GM21528 (cell line): ENCODE data around the gene MOV10L1.

Source experiments
- ATAC-seq: cut with Tn5 transposase; IDR thresholded peaks from one replicate; pipeline ENCODE4 v1.9.1; 2021; ENCODE audit warnings: mild to moderate bottlenecking, moderate library complexity; ENCODE audit not compliant: unreplicated experiment, low FRiP score

Gene MOV10L1

DNA sequence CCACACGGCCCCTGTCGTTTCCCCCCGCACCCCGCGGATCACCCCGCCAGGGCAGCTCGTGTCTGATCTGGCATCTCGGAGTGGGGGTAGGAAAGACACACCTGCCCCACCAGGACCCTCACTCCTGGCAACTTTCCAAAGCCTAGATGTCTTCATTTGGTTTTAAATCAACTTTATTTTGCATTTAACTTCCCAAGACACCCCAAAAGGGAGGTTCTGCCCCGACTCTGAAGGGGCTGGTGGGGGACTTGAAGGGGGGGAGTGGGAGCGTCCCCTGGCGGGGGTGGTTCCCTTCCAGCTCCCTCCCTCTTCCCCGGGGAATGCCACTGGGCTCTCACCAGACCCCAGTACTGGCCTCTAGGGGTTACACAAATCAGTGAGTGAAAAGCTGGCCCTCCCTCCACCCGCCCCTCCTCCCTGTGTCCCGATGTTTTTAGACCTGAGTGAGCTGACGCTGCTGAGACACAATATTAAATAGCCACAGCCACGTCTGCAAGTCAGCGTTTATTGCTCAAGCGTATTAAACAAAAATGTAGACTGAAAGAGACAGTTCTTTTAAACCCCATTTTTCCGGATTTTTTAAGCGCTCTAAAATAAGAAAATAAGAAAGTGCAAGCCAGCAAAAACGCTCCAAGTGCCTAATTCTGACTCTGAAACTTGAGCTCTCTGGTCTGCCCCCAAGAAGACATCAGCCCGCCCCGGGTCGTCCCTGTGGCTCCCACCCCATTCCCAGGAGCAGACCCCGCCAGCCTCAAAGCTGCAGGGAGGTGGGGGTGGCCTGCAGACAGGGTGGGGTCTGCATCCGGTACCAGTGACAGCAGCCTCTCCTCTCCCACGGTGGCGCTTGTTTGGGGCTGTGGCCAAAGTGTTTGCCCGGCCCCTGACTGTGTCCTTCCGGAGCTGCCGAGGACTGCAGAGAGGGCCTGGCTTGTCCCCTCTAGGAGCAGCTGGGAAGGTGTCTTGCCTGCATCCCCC, 30.6 kb upstream of the MOV10L1 start:
- ATAC-seq, result no peak

DNA sequence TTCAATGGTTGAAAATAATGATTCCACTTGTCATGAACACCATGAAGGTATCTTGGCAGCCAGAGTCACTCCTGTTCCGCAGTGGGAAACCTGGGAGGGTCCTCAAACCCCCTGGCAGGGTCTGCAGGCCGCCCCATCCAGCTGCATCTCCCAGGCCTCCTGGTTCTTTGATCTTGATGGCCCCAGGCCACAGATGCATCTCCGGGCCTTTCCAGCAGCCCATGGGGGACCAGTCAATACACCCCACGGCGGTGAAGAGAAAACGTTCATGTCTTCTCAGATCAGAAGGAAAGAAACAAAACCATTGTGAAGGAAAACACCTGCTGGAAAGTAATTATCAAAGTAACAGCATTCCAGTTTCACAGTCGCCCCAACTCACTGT, 29.9 kb upstream of the MOV10L1 start:
- no peak for ATAC-seq

GRCh38 chr22:50060441-50061140, 29.2 kb upstream of the MOV10L1 start:
- no peak for ATAC-seq

- ATAC-seq, result no peak
These were observed 28.5 kb upstream of the MOV10L1 start for GRCh38 chr22:50061141-50061823.

- no peak for ATAC-seq
These were observed 27.9 kb upstream of the MOV10L1 start for GRCh38 chr22:50061824-50062355.

DNA sequence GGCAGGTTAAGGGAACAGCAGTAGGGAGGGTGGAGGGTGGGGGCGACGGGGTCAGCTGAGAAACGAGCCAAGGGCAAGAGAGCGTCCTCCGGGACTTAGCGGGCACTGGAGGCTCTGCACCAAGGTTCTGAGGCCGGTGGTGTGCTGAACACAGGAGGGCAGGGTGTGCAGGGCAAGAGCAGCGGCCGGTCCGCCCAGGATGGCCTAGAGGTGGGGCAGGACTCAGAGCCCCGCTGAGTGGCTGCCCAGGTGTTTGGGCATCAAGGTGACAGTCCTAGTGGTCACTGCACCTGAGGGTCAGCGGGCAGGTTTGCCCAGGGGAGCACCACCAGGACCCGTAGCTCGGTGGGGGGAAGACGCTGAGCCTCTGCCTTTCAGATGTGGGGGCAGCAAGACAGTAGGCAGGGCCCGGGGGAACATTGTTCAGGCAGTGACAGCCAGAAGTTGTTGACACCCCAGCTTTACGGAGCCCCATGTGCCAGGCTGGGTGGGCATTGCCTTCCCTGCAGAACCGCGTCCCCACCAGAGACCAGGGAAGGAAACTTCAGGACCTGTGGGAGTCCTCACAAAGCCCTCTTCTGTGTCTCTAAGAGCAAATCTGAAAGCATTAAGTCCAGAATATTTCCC, 27.2 kb upstream of the MOV10L1 start:
- no peak for ATAC-seq

DNA sequence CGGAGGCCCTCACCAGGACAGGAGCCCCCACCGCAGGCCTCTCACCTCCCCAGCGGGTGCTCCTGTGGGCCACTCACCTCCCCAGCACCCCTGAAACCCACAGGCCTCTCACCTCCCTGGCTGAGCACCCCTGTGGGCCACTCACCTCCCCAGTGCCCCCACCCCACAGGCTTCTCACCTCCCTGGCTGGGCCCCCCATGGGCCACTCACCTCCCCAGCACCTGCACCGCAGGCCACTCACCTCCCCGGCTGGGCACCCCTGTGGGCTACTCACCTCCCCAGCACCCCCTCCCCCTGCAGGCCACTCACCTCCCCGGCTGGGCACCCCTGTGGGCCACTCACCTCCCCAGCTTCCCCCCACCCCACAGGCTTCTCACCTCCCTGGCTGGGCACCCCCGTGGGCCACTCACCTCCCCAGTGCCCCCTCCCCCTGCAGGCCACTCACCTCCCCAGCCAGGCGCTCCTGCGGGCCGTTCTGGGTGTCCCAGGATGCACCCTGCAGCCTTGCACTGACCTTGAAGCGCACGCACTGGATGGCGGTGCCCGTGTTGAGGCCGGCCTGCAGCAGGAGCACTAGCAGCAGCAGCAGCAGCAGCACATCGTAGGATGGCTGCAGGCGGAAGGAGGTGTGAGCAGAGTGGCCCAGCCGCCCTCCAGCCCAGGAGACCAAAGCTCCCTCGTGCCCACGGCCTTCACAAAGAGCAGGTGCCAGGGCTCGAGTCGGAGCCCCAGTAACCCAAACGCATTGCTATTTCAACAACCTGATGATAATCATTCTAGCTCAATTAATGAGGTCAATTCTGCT, 26.0 kb upstream of the MOV10L1 start:
- ATAC-seq, result no peak

GRCh38 chr22:50064453-50064852, 25.4 kb upstream of the MOV10L1 start:
- ATAC-seq, result no peak

DNA sequence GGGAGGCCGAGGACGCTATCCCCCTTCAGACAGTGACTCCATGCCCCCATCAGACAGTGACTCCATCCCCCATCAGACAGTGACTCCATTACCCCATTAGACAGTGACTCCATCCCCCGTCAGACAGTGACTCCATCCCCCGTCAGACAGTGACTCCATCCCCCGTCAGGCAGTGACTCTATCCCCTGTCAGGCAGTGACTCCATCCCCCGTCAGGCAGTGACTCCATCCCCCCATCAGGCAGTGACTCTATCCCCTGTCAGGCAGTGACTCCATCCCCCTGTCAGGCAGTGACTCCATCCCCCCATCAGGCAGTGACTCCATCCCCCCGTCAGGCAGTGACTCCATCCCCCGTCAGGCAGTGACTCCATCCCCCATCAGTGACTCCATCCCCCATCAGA, 22.6 kb upstream of the MOV10L1 start:
- no peak for ATAC-seq

DNA sequence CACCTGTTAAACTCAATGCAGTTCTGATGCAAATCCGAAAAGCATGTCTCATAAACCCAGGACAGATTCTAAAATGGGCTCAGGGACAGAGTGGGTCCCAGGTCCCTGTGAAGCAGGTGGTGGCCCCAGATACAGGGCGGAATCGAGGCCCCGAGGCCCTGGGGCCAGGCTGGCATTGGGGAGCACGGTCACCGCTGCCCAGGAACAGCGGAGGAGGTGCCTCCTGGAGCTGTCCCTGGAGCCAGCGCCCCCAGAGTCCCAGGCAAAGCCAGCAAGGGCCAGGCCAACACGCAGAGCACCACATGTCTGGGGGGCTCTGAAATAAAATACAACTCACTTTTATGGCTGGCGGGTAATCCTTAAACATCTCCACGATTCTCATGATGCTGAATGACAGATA, 21.7 kb upstream of the MOV10L1 start:
- no peak for ATAC-seq

DNA sequence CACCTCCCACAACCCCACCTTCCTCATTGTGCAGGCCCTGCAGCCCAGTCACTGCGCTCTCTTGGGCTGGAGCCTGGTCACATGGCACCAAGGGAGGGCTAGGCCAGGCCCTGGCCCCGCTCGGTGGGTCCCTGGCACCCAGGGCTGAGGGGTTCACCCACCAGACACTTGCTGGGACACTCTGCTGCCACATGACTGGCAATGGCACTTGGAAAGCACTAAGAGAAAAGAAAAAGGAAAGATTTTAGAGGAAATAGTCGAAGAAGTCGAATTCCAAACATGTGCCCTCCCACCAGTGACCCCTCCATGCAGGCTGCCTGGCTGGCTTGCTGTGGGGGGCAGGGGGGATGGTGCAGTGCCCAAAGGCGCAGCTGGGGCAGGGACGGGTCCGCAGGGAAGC, 19.4 kb upstream of the MOV10L1 start:
- ATAC-seq, result no peak

GRCh38 chr22:50071432-50072166, 18.2 kb upstream of the MOV10L1 start:
- no peak for ATAC-seq

DNA sequence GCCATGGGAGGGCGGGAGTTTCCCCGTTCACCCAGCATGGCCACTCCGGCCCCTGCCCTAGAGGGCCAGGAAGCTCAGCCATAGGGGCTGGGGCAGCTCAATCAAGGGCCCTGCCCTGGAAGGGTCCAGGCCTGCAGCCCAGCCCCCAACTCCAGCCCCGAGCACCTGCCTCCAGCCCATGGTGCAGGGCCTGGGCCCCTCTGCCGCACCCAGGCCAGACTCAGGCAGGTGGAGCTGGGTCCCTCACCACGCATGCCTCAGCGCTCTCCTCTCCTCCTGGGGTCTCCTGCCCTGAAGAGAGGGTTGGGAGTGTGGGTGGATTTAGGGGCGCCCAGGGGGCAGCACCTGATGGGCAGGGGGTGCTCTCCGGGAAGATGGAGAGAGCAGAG, 17.6 kb upstream of the MOV10L1 start:
- ATAC-seq, result no peak

- ATAC-seq, result no peak
These were observed 16.9 kb upstream of the MOV10L1 start for GRCh38 chr22:50072714-50073538.

GRCh38 chr22:50074056-50074455, 15.8 kb upstream of the MOV10L1 start:
- ATAC-seq, result no peak

GRCh38 chr22:50074551-50075530, 15.0 kb upstream of the MOV10L1 start:
- ATAC-seq, result no peak
